NCI-H446 treated with DMSO at 0.1 percent for 48 hours (cell line): ENCODE results near the gene HMX3.
"Not testable (repeated sequence)": the region's sequence is repeated elsewhere in the genome, so short reads cannot be mapped to it uniquely, and the experiment has no call there.

Experiments
- DNase-seq: peaks from one replicate; lab custom pipeline; 2025; lab: John Stamatoyannopoulos, UW

HMX3 gene

DNA sequence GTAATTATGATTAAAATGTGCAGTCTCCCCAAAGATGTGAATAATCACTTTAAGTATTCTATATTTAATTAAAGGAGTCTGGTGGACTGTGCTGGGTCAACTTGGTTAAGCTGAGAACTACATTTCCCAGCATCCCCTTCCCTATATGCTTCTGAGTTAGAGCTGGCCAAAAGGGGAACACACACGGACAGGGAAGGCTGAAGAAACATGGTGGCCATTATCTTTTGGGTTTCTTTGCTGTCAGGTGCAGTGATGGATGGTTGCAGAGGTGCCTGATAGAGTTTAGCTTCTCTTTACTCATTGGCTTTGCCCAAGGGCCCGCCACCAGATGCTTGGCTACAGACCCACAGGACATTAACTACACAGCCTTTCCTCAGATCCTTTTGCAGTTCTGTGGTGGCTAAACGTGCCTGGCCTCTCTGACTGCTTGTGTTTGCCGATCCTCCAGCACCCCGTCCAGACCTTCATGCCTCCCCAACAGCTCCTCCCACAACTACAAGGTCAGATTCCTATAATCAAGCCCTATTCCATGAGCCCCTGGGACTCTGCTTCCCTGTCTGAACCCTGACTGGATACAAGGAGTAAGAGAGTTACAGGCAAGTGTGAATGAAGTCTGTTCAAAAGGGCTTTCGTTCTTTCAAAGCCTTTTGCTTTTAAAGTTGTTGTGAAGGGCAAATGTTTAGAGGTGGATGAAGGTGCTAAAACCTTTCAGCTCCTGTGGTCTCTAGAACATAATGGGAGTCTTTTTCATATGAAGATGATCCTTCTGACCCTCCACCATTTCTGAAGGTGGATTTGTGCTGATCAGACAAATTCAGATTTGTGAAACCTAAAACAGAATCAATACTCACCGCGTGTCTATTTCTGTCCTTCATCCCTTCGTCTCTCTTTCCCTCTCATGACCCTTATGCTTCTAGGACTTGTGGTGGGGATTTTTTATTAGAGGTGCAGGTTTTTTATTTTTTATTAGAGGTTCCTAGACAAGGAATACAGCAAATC is 39.9 kb downstream of the HMX3 start:
- DNase-seq, result no peak

DNA sequence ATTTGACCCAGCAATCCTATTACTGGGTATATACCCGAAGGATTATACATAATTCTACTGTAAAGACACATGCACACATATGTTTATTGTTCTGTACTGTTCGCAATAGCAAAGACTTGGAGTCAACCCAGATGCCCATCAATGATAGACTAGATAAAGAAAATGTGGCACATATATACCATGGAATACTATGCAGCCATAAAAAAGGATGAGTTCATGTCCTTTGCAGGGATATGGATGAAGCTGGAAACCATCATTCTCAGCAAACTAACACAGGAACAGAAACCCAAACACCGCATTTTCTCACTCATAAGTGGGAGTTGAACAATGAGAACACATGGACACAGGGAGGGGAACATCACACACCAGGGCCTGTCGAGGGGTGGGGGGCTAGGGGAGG is 42.6 kb downstream of the HMX3 start:
- not testable (repeated sequence) for DNase-seq

GRCh38 chr10:123180101-123181090 is 44.6 kb downstream of the HMX3 start:
- no peak for DNase-seq

- DNase-seq, result no peak
These were observed 48.0 kb downstream of the HMX3 start for GRCh38 chr10:123183724-123184123.

GRCh38 chr10:123187781-123188180 is 52.0 kb downstream of the HMX3 start:
- no peak for DNase-seq
